Adrenal gland (tissue), 12 donors: ENCODE measurements around the gene TRIM8. TPM values are rescaled to one million over a fixed set of nuclear protein-coding genes. Genes with fewer than 3 reads are reported as not detected.

ENCODE experiments used
- DNase-seq, 7 donors: peaks; one replicate each; pipeline ENCODE4 v3.0.0-alpha.2; 2019 to 2020
- H3K27ac ChIP-seq, 5 donors: fragments of 200-600 bp; sonication (generic) in 4 of 5; 1 replicate in 3 of 5; 2 replicates in 2 of 5; pipeline versions ENCODE4 v1.5.1 to v1.8.0; 2016 to 2020; ENCODE audit warnings: mild to moderate bottlenecking in 1 of 5
- H3K27me3 ChIP-seq: fragments of 200-600 bp; 2 replicates; pipeline ENCODE4 v1.8.0; 2021
- H3K36me3 ChIP-seq, 2 donors: fragments of 200-600 bp; replicated peaks in 1 of 2; 1 replicate in 1 of 2; 2 replicates in 1 of 2; pipeline versions ENCODE4 v1.5.1 to v1.8.0; 2018 to 2022
- H3K4me1 ChIP-seq, 2 donors: fragments of 200-600 bp; replicated peaks in 1 of 2; 1 replicate in 1 of 2; 2 replicates in 1 of 2; pipeline versions ENCODE4 v1.5.1 to v1.8.0; 2018 to 2021
- H3K4me3 ChIP-seq, 4 donors: fragments of 200-600 bp; sonication (generic) in 3 of 4; one replicate each; pipeline ENCODE4 v1.5.1; 2016 to 2018
- H3K9me3 ChIP-seq, 3 donors: fragments of 200-600 bp; sonication (generic) in 1 of 3; replicated peaks in 1 of 3; 1 replicate in 2 of 3; 2 replicates in 1 of 3; pipeline versions ENCODE4 v1.5.1 to v1.8.0; 2016 to 2021
- CTCF ChIP-seq, 6 experiments: fragments of 450-650 bp in 4 of 6; fragments of 200-600 bp in 2 of 6; sonication (generic) in 1 of 6; IDR thresholded peaks; 1 replicate in 5 of 6; 2 replicates in 1 of 6; pipeline versions ENCODE4 v1.5.1 to v1.8.0; 2016 to 2021; ENCODE audit warnings: antibody characterized with exemption in 6 of 6, mild to moderate bottlenecking in 2 of 6, moderate library complexity in 1 of 6
- POLR2A ChIP-seq, 2 donors: fragments of 450-650 bp; IDR thresholded peaks; one replicate each; pipeline ENCODE4 v1.6.1; 2017; ENCODE audit warnings: antibody characterized with exemption in 2 of 2, mild to moderate bottlenecking in 2 of 2, moderate library complexity in 1 of 2
- WGBS, 4 donors: extraction: QIAGEN DNeasy Blood & Tissue Kit in 2 of 4; methylation state at CpG; one replicate each; pipeline versions ENCODE4 v1.1.5 to v1.1.7; 2013 to 2017; 5-methylcytosine and 5-hydroxymethylcytosine counted together
- intact Hi-C, 2 donors: fragments of 100-400 bp; cut with DNase I; formaldehyde crosslinking; loops; one replicate each; pipeline versions ENCODE4 v1.14.1 to v1.15.0; 2022 to 2023
- polyA plus RNA-seq, 3 donors: library from polyadenylated mRNA; stranded (reverse); fragments of 200-250 nt in 2 of 3; fragments of 350-450 nt in 1 of 3; fragmentation: Illumina TruSeq in 1 of 3; extraction: RNeasy Lipid Tissue Mini Kit (QIAGEN cat#74804) in 1 of 3; gene quantifications; one replicate each; pipeline ENCODE4 v1.2.3, GENCODE V29; 2013 to 2014
- total RNA-seq, 9 donors: library from RNA; depleted of rRNA in 4 of 9; stranded (reverse); fragments of >200 nt in 4 of 9; fragments of 120-200 nt in 1 of 9; fragmentation: NEBNext Ultra II Directional in 1 of 9; extraction: Animal tissue kit (Norgen Biotek cat#: 25700) in 1 of 9; gene quantifications; one replicate each; pipeline versions ENCODE4 v1.1.0 to v1.2.4, GENCODE V29; 2013 to 2023
- donor health status: healthy with polysubstance abuse.
- donor health status: Bipolar disorder and iron deficiency.
- donor health status: DM: yes; HTN: yes; CAD: no.
- donor health status: DM: no; HTN: no; CAD: no.
- donor health status: DM: no; HTN: no; CAD: no.
- donor health status: DM: yes; HTN: yes; CAD: no.

TRIM8 gene
- total and polyA plus RNA-seq, 12 donors, result 21.6 to 175 (median 116) TPM

GRCh38 chr10:102596506-102596971 lies 47.7 kb upstream of the TRIM8 start:
- H3K36me3 ChIP-seq, result peaks cover 0 to 26% of the 10 kb centered on the region in 2 donors
- H3K9me3 ChIP-seq, result no peaks in the 10 kb centered on the region
- H3K4me1 ChIP-seq, result peaks cover 0 to 25% of the 10 kb centered on the region in 2 donors
- TF ChIP-seq CTCF (IDR thresholded peaks at IDR 0.05) (peak; percentile 65 to 75 (median 72)), POLR2A (IDR thresholded peaks at IDR 0.05) (no peak)
- WGBS, 4 donors, result 58 to 68% (median 60%) methylated on average over 3 of the region's 3 CpGs
- H3K27ac ChIP-seq, result peak overlapping the region in 2 of 5 donors; percentile 21 to 67
- intact Hi-C loops, result no loop called here
- H3K4me3 ChIP-seq, result no peak overlapping the region
- no peaks in the 10 kb centered on the region for H3K27me3 ChIP-seq
- DNase-seq, result peak; percentile 53 to 79 (median 64)

- peak in 2 of 7 donors; percentile 32 to 59 for DNase-seq
- no peak overlapping the region for H3K4me3 ChIP-seq
- intact Hi-C loops, result no loop called here
- WGBS, 4 donors, result 49 to 65% (median 60%) methylated on average over 11 to 16 of the region's 16 CpGs
- no peaks in the 10 kb centered on the region for H3K9me3 ChIP-seq
- no peaks in the 10 kb centered on the region for H3K27me3 ChIP-seq
- H3K36me3 ChIP-seq, result peaks cover 0 to 26% of the 10 kb centered on the region in 2 donors
- no peak for TF ChIP-seq POLR2A (IDR thresholded peaks at IDR 0.05)
- TF ChIP-seq CTCF (IDR thresholded peaks at IDR 0.05), result no peak
- H3K4me1 ChIP-seq, result peaks cover 5 to 33% of the 10 kb centered on the region in 2 donors
- peak overlapping the region in 2 of 5 donors; percentile 21 to 67 for H3K27ac ChIP-seq
Observed at GRCh38 chr10:102597131-102597991, 46.9 kb upstream of the TRIM8 start.

- H3K36me3 ChIP-seq, result peaks cover 0 to 26% of the 10 kb centered on the region in 2 donors
- TF ChIP-seq CTCF (IDR thresholded peaks at IDR 0.05) (no peak), POLR2A (IDR thresholded peaks at IDR 0.05) (no peak)
- no peak for DNase-seq
- H3K27me3 ChIP-seq, result no peaks in the 10 kb centered on the region
- no peaks in the 10 kb centered on the region for H3K9me3 ChIP-seq
- 70 to 89% (median 79%) methylated on average over 8 of the region's 8 CpGs for WGBS, 4 donors
- peak overlapping the region in 1 of 5 donors; percentile 21 for H3K27ac ChIP-seq
- H3K4me1 ChIP-seq, result peaks cover 5 to 42% of the 10 kb centered on the region in 2 donors
- no peak overlapping the region for H3K4me3 ChIP-seq
- intact Hi-C loops, result no loop called here
Observed at GRCh38 chr10:102598243-102598642, 46.0 kb upstream of the TRIM8 start.

- WGBS, 4 donors, result 45 to 51% (median 48%) methylated on average over 4 to 7 of the region's 7 CpGs
- Histone ChIP-seq H3K4me3 (no peak overlapping the region), H3K4me1 (peaks cover 15 to 57% of the 10 kb centered on the region in 2 donors), H3K36me3 (peaks cover 0 to 19% of the 10 kb centered on the region in 2 donors), H3K27me3 (no peaks in the 10 kb centered on the region), H3K27ac (peak overlapping the region in 2 of 5 donors; percentile 82 to 94), H3K9me3 (no peaks in the 10 kb centered on the region)
- TF ChIP-seq CTCF (IDR thresholded peaks at IDR 0.05), result no peak
- no peak for TF ChIP-seq POLR2A (IDR thresholded peaks at IDR 0.05)
- DNase-seq, result peak in 2 of 7 donors; percentile 28 to 48
- intact Hi-C loops, result no loop called here
Observed at GRCh38 chr10:102599565-102600327, 44.5 kb upstream of the TRIM8 start.
